Endothelial cell of umbilical vein (primary cell): ENCODE measurements around the gene CACNA2D2. TPM values are rescaled to one million over a fixed set of nuclear protein-coding genes. Genes with fewer than 3 reads are reported as not detected.

Experiments used
- BruUV-seq: library from RNA; stranded (reverse); fragments of 400-500 nt; replicated peaks from 2 replicates; lab custom pipeline; 2021; lab: Mats Ljungman, UMichigan
- CTCF ChIA-PET: fragments of 300-600, 350-600 bp; sonication (Branson Sonifier 250); formaldehyde crosslinking; loops from one replicate; lab custom pipeline; 2021; ENCODE audit warnings: antibody characterized with exemption, inconsistent platforms; lab: Charles Lee
- POLR2A ChIA-PET: fragments of 300-600, 350-600 bp; sonication (Branson Sonifier 250); formaldehyde crosslinking; loops from one replicate; lab custom pipeline; 2021; ENCODE audit warnings: antibody characterized with exemption, inconsistent platforms; lab: Charles Lee
- DNase-seq: peaks from one replicate; pipeline ENCODE4 v3.0.0-alpha.2; 2011; ENCODE audit warnings: low read depth, low spot score
- FAIRE-seq: peaks from 2 replicates; lab custom pipeline; 2011; peaks lifted over from hg19 to GRCh38; lab: Jason Lieb, UNC
- H2AFZ ChIP-seq: 2 replicates; pipeline ENCODE4 v1.6.0; 2012; ENCODE audit warnings: low read depth, low read length, control low read depth, inconsistent platforms
- H3K27ac ChIP-seq: 2 replicates; pipeline ENCODE4 v1.5.1; 2011; ENCODE audit warnings: low read depth, mild to moderate bottlenecking, control low read depth, low read length, moderate library complexity; ENCODE audit not compliant: insufficient read depth
- H3K27me3 ChIP-seq, 2 experiments: 2 replicates each; pipeline versions ENCODE4 v1.6.0 to v1.6.1; 2011; ENCODE audit warnings: low read length in 2 of 2, mixed read lengths in 1 of 2; ENCODE audit not compliant: control insufficient read depth in 2 of 2, insufficient read depth in 2 of 2
- H3K36me3 ChIP-seq, 2 experiments: 2 replicates in 1 of 2; 3 replicates in 1 of 2; pipeline ENCODE4 v1.5.1; 2011; ENCODE audit warnings: low read length in 2 of 2, mild to moderate bottlenecking in 1 of 2, moderate library complexity in 1 of 2; ENCODE audit not compliant: control insufficient read depth in 2 of 2, insufficient read depth in 2 of 2; ENCODE audit errors: extremely low read depth in 1 of 2
- H3K4me1 ChIP-seq: 3 replicates; pipeline ENCODE4 v1.5.1; 2011; ENCODE audit warnings: mild to moderate bottlenecking, low read length; ENCODE audit not compliant: control insufficient read depth, insufficient read depth; ENCODE audit errors: extremely low read depth
- H3K4me2 ChIP-seq: 2 replicates; pipeline ENCODE4 v1.6.1; 2011; ENCODE audit warnings: low read length, control low read depth, mixed read lengths; ENCODE audit not compliant: insufficient read depth
- H3K4me3 ChIP-seq, 3 experiments: fragments of 200-600 bp in 1 of 3; sonication (generic), shearing (Covaris generic) in 1 of 3; replicated peaks in 1 of 3; 2 replicates each; pipeline ENCODE4 v1.5.1; 2011 to 2016; ENCODE audit warnings: control low read depth in 3 of 3, low read length in 3 of 3, mild to moderate bottlenecking in 2 of 3, inconsistent platforms in 1 of 3, low read depth in 1 of 3, moderate library complexity in 1 of 3; ENCODE audit not compliant: insufficient read depth in 1 of 3
- H3K79me2 ChIP-seq: 2 replicates; pipeline ENCODE4 v1.6.0; 2012; ENCODE audit warnings: low read length, inconsistent platforms; ENCODE audit not compliant: control insufficient read depth, insufficient read depth
- H3K9ac ChIP-seq: replicated peaks from 2 replicates; pipeline ENCODE3; 2011; ENCODE audit warnings: low read length, control low read depth; ENCODE audit not compliant: insufficient read depth; ENCODE audit errors: extremely low read depth
- H3K9me1 ChIP-seq: replicated peaks from 3 replicates; pipeline ENCODE4 v1.6.0; 2011; ENCODE audit warnings: mild to moderate bottlenecking, low read length; ENCODE audit not compliant: control insufficient read depth, insufficient read depth; ENCODE audit errors: extremely low read depth
- H3K9me3 ChIP-seq: replicated peaks from 2 replicates; pipeline ENCODE4 v1.5.1; 2012; ENCODE audit warnings: low read length, inconsistent platforms; ENCODE audit not compliant: control insufficient read depth, insufficient read depth
- H4K20me1 ChIP-seq: replicated peaks from 2 replicates; pipeline ENCODE3; 2011; ENCODE audit warnings: mild to moderate bottlenecking, low read length; ENCODE audit not compliant: control insufficient read depth, insufficient read depth; ENCODE audit errors: extremely low read depth
- CTCF ChIP-seq, 2 donors: IDR thresholded peaks; 1 replicate in 1 of 2; 2 replicates in 1 of 2; pipeline ENCODE4 v1.5.1; 2011; ENCODE audit warnings: low read length in 2 of 2, mild to moderate bottlenecking in 2 of 2, moderate library complexity in 2 of 2, control low read depth in 1 of 2, inconsistent platforms in 1 of 2, low read depth in 1 of 2; ENCODE audit not compliant: insufficient read depth in 1 of 2; ENCODE audit errors: extremely low read depth in 1 of 2
- EZH2 ChIP-seq: IDR thresholded peaks from 2 replicates; pipeline ENCODE4 v1.6.1; 2012; ENCODE audit warnings: borderline replicate concordance, low read depth, mild to moderate bottlenecking, moderate library complexity, low read length, inconsistent platforms; ENCODE audit not compliant: severe bottlenecking
- FOS ChIP-seq: IDR thresholded peaks from 2 replicates; pipeline ENCODE4 v1.6.1; 2011; ENCODE audit warnings: mild to moderate bottlenecking, low read length, moderate library complexity, borderline replicate concordance; ENCODE audit not compliant: insufficient read depth
- GATA2 ChIP-seq: IDR thresholded peaks from 2 replicates; pipeline ENCODE4 v1.7.0; 2011; ENCODE audit warnings: low read depth, mild to moderate bottlenecking, moderate library complexity, mixed read lengths, low read length; ENCODE audit not compliant: insufficient read length, insufficient read depth
- JUN ChIP-seq: IDR thresholded peaks from 2 replicates; pipeline ENCODE4 v1.6.1; 2011; ENCODE audit warnings: borderline replicate concordance, low read depth; ENCODE audit not compliant: insufficient read length, insufficient read depth
- MAX ChIP-seq: IDR thresholded peaks from 2 replicates; pipeline ENCODE4 v1.6.1; 2011; ENCODE audit not compliant: insufficient read depth, insufficient read length
- MYC ChIP-seq: IDR thresholded peaks from one replicate; pipeline ENCODE4 v1.6.1; 2011; ENCODE audit warnings: mild to moderate bottlenecking, low read depth, low read length
- POLR2A ChIP-seq: IDR thresholded peaks from 2 replicates; pipeline ENCODE4 v1.6.1; 2012; ENCODE audit warnings: low read depth, mild to moderate bottlenecking, control low read depth, low read length
- POLR2AphosphoS5 ChIP-seq: IDR thresholded peaks from 2 replicates; pipeline ENCODE4 v1.6.1; 2012; ENCODE audit warnings: low read depth, mild to moderate bottlenecking, control low read depth, low read length, moderate library complexity; ENCODE audit not compliant: insufficient read depth
- dilution Hi-C: fragments of 300-500 bp; cut with MboI; formaldehyde crosslinking; loops from one replicate; pipeline ENCODE4 v1.15.0; 2019; ENCODE audit warnings: low sequenced_read_pairs; ENCODE audit not compliant: extremely low pct_ligation_motif_present
- intact Hi-C: fragments of 100-400 bp; cut with micrococcal nuclease; formaldehyde crosslinking; loops from one replicate; pipeline ENCODE4 v1.10.0; 2022
- polyA plus RNA-seq, 4 experiments: library from polyadenylated mRNA; depleted of rRNA in 3 of 4; stranded (reverse) in 3 of 4; unstranded in 1 of 4; fragments of >200 nt; gene quantifications; 2 replicates each; pipeline versions ENCODE4 v1.2.1 to v1.2.3, GENCODE V29; 2011 to 2012; ENCODE audit warnings: missing spikeins in 1 of 4
- total RNA-seq: library from RNA; stranded (reverse); gene quantifications from 2 replicates; pipeline ENCODE4 v1.2.3, GENCODE V29; 2021

Gene CACNA2D2
- total and polyA plus RNA-seq, 2 donors (not counting 3 experiments of a cell fraction or from before 2014, with no cell fraction given): 0.15 TPM; not detected in 1

- no peak overlapping the region for H2AFZ ChIP-seq
- dilution Hi-C loops: no loop called here
- H3K9me3 ChIP-seq: no peaks in the 10 kb centered on the region
- BruUV-seq: no TSS peak
- intact Hi-C loops: no loop called here
- H3K4me1 ChIP-seq: no peaks in the 10 kb centered on the region
- no peak overlapping the region for H3K4me2 ChIP-seq
- H3K36me3 ChIP-seq: no peaks in the 10 kb centered on the region
- H3K9ac ChIP-seq: no peak overlapping the region
- no peak overlapping the region for H3K4me3 ChIP-seq
- FAIRE-seq (no peak), DNase-seq (no peak)
- no peaks in the 10 kb centered on the region for H3K27me3 ChIP-seq
- TF ChIP-seq EZH2 (no peak), MAX (no peak), POLR2A (no peak), GATA2 (no peak), POLR2AphosphoS5 (no peak), JUN (no peak), MYC (no peak), FOS (no peak), CTCF (IDR thresholded peaks at IDR 0.05; ENCODE audit: extremely low read depth in 1 of 2, insufficient read depth in 1 of 2, low read depth in 1 of 2, low read length in 2 of 2) (no peak)
- H4K20me1 ChIP-seq: no peaks in the 10 kb centered on the region
- no peak overlapping the region for H3K27ac ChIP-seq
- POLR2A ChIA-PET: no interaction called here
- H3K79me2 ChIP-seq: no peaks in the 10 kb centered on the region
- no peaks in the 10 kb centered on the region for H3K9me1 ChIP-seq
- CTCF ChIA-PET: interaction anchor here (0.7 to 1.5 kb wide), 3 partner anchors 10 to 116 kb away, joined by 3 to 5 read pairs (median 3); no protein-coding TSS in a partner anchor
Observed at GRCh38 chr3:50425911-50426310, 77.5 kb downstream of the CACNA2D2 start.
